ENCODE results near the gene CLDN8.
A peak's percentile ranks its signal among the peaks of the same experiment; 100 is the strongest.

Gene CLDN8

GRCh38 chr21:30211071-30211470 lies 4.8 kb downstream of the CLDN8 start:
- no peak overlapping the region for H3K27ac ChIP-seq
- no peak for DNase-seq (ENCODE audit: low spot score)
- CTCF ChIA-PET, result interaction anchor here (0.7 kb wide), 1 partner anchor 334 kb away, joined by 3 read pairs; no protein-coding TSS in a partner anchor
- POLR2A ChIA-PET (ENCODE audit: low non-redundant PET), result no interaction called here
- TF ChIP-seq, protein P1, sequence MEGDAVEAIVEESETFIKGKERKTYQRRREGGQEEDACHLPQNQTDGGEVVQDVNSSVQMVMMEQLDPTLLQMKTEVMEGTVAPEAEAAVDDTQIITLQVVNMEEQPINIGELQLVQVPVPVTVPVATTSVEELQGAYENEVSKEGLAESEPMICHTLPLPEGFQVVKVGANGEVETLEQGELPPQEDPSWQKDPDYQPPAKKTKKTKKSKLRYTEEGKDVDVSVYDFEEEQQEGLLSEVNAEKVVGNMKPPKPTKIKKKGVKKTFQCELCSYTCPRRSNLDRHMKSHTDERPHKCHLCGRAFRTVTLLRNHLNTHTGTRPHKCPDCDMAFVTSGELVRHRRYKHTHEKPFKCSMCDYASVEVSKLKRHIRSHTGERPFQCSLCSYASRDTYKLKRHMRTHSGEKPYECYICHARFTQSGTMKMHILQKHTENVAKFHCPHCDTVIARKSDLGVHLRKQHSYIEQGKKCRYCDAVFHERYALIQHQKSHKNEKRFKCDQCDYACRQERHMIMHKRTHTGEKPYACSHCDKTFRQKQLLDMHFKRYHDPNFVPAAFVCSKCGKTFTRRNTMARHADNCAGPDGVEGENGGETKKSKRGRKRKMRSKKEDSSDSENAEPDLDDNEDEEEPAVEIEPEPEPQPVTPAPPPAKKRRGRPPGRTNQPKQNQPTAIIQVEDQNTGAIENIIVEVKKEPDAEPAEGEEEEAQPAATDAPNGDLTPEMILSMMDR (conservative IDR thresholded peaks at IDR 0.05; ENCODE audit: low read depth), result no peak

DNA sequence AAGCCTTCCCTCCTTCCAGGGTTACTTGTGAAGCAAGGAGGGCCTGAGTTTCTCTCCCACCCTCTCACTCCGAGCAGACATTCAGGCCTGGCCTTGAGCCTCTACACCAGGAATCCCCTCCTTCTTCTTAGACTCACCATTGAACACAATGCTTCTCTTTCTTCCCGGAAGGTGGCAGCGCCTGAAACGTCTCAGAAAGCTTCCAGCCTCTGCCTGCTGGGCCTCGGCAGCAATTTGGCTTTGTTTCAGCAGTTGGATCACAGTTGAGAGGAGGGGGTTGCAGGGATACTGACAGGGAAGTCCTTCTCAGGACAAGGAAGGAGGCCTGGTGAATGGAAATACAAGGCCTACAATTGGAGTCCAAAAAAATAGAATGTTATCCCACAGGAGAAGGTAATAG lies 6.3 kb downstream of the CLDN8 start:
- no peak overlapping the region for H3K27ac ChIP-seq
- ChIA-PET CTCF (no interaction called here), POLR2A (ENCODE audit: low non-redundant PET) (no interaction called here)
- DNase-seq (ENCODE audit: low spot score), result no peak
- TF ChIP-seq, protein P1 (conservative IDR thresholded peaks at IDR 0.05; ENCODE audit: low read depth), result no peak

DNA sequence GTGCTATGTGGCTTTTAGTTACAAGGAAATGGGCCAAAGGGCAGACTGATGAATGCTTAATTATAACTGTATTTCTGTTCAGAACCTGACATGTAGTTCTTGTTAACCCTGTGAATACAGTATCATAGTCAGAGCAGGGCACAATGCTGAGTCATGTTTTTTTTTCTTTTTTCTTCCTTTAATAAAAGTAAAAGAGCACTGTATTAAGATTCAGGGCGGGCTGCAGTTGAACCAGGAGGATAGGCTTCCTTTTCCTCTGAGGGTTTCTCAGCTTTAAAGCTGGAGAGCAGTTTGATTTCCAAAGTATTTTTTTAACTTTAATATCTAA lies 8.7 kb downstream of the CLDN8 start:
- TF ChIP-seq, protein P1 (conservative IDR thresholded peaks at IDR 0.05; ENCODE audit: low read depth), result no peak

GRCh38 chr21:30206551-30207251 lies 9.2 kb downstream of the CLDN8 start:
- H3K27ac ChIP-seq, result no peak overlapping the region
- TF ChIP-seq, protein P1 (conservative IDR thresholded peaks at IDR 0.05; ENCODE audit: low read depth), result no peak
- POLR2A ChIA-PET (ENCODE audit: low non-redundant PET), result no interaction called here
- DNase-seq (ENCODE audit: low spot score), result peak; percentile 16
- CTCF ChIA-PET, result no interaction called here

More for the DNA sequence above, 8.7 kb downstream of the CLDN8 start:
- CTCF ChIA-PET, result no interaction called here
- no peak for DNase-seq (ENCODE audit: low spot score)
- POLR2A ChIA-PET (ENCODE audit: low non-redundant PET), result no interaction called here
- no peak overlapping the region for H3K27ac ChIP-seq

- DNase-seq (ENCODE audit: low spot score), result no peak
- H3K27ac ChIP-seq, result no peak overlapping the region
- ChIA-PET CTCF (no interaction called here), POLR2A (ENCODE audit: low non-redundant PET) (no interaction called here)
- TF ChIP-seq, protein P1 (conservative IDR thresholded peaks at IDR 0.05; ENCODE audit: low read depth), result no peak
These were observed 15.9 kb downstream of the CLDN8 start for GRCh38 chr21:30200000-30200399.

DNA sequence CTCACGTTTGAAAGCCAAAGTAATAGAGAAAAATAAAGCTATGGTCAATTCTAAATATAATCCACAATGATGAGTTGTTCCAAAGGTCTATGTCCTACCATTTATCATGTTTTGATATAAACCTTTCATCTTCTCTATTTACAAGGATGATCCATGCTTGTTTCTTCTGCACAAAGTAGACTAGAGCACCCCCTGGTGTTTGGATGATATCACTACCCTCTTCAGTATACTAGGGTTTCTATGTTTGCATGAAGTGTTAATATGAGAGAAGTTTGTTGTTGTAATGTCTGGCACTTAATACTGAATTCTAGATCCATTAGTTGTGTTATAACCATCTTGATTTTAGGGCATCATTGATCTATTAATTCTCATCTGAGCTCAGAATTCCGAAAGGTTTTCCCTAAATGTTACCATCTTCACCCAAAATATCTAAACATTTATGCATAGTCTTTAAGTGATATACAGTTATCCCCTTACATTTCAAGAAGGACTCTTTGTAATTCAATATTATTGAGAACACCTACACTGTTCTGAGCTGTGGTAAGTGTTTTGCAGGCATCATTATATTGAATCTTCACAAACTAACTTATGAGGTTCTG lies 21.1 kb downstream of the CLDN8 start:
- TF ChIP-seq, protein P1 (conservative IDR thresholded peaks at IDR 0.05; ENCODE audit: low read depth), result peak; percentile 66
- H3K27ac ChIP-seq, result no peak overlapping the region
- ChIA-PET CTCF (interaction anchor here (3.1 kb wide), 1 partner anchor 150 kb away, joined by 13 read pairs; no protein-coding TSS in a partner anchor), POLR2A (ENCODE audit: low non-redundant PET) (no interaction called here)
- peak; percentile 48 for DNase-seq (ENCODE audit: low spot score)

All from RWPE1 (cell line).